IMR-90 (cell line): Measurements from ENCODE around the gene ANO7. TPM values are rescaled to one million over a fixed set of nuclear protein-coding genes. Genes with fewer than 3 reads are reported as not detected.

Source experiments
- ATAC-seq: fragments of 200-7000 bp; cut with Tn5 transposase; 2 replicates; pipeline ENCODE4 v1.9.1; 2020; ENCODE audit warnings: low read depth, mild to moderate bottlenecking, moderate library complexity
- BruUV-seq: library from RNA; stranded (reverse); fragments of 400-500 nt; replicated peaks from 2 replicates; lab custom pipeline; 2021; lab: Mats Ljungman, UMichigan
- CTCF ChIA-PET: fragments of 300-600 bp; formaldehyde crosslinking; extraction: SDS; loops from one replicate; lab custom pipeline; 2021; ENCODE audit warnings: antibody characterized with exemption; lab: Yijun Ruan, JAX
- POLR2A ChIA-PET: fragments of 300-600 bp; sonication (Branson Sonifier 250); formaldehyde crosslinking; loops from one replicate; lab custom pipeline; 2022; ENCODE audit warnings: antibody characterized with exemption; ENCODE audit not compliant: unreplicated experiment; lab: Charles Lee
- DNase-seq: peaks from one replicate; pipeline ENCODE4 v3.0.0; 2013
- H2AFZ ChIP-seq: replicated peaks from 2 replicates; pipeline ENCODE3; 2013; ENCODE audit warnings: low read length, mild to moderate bottlenecking; ENCODE audit not compliant: poor library complexity
- H2AK5ac ChIP-seq: 2 replicates; pipeline ENCODE4 v1.6.1; 2013; ENCODE audit warnings: low read depth, low read length, inconsistent platforms
- H2AK9ac ChIP-seq: replicated peaks from 2 replicates; pipeline ENCODE3; 2013; ENCODE audit warnings: mild to moderate bottlenecking, low read depth, low read length, moderate library complexity; ENCODE audit not compliant: poor library complexity
- H2BK120ac ChIP-seq: 2 replicates; pipeline ENCODE4 v1.6.1; 2013; ENCODE audit warnings: low read depth, low read length, inconsistent platforms
- H2BK15ac ChIP-seq: 3 replicates; pipeline ENCODE4 v1.6.1; 2013; ENCODE audit warnings: low read depth, low read length, inconsistent platforms
- H2BK20ac ChIP-seq: 2 replicates; pipeline ENCODE4 v1.6.1; 2013; ENCODE audit warnings: low read depth, mild to moderate bottlenecking, inconsistent platforms, low read length, moderate library complexity
- H2BK5ac ChIP-seq: 2 replicates; pipeline ENCODE4 v1.6.1; 2013; ENCODE audit warnings: mild to moderate bottlenecking, low read depth, low read length, inconsistent platforms; ENCODE audit not compliant: poor library complexity, severe bottlenecking
- H3K14ac ChIP-seq: replicated peaks from 2 replicates; pipeline ENCODE4 v1.6.1; 2013; ENCODE audit warnings: low read depth, low read length, inconsistent platforms
- H3K18ac ChIP-seq: 2 replicates; pipeline ENCODE4 v1.6.1; 2013; ENCODE audit warnings: low read depth, low read length, control low read depth
- H3K23ac ChIP-seq: 2 replicates; pipeline ENCODE4 v1.6.1; 2013; ENCODE audit warnings: low read depth, low read length, inconsistent platforms
- H3K27ac ChIP-seq: 2 replicates; pipeline ENCODE4 v1.5.1; 2013; ENCODE audit warnings: mild to moderate bottlenecking, control low read depth, low read length; ENCODE audit not compliant: insufficient read depth
- H3K27me3 ChIP-seq: 2 replicates; pipeline ENCODE4 v1.6.1; 2013; ENCODE audit warnings: low read length; ENCODE audit not compliant: control insufficient read depth, insufficient read depth
- H3K36me3 ChIP-seq: 2 replicates; pipeline ENCODE4 v1.6.1; 2013; ENCODE audit warnings: low read length, mixed read lengths; ENCODE audit not compliant: control insufficient read depth, insufficient read depth
- H3K4ac ChIP-seq: 2 replicates; pipeline ENCODE4 v1.6.1; 2013; ENCODE audit warnings: low read depth, low read length, inconsistent platforms
- H3K4me1 ChIP-seq: 2 replicates; pipeline ENCODE4 v1.6.1; 2013; ENCODE audit warnings: low read length, mixed read lengths; ENCODE audit not compliant: control insufficient read depth, insufficient read depth
- H3K4me2 ChIP-seq: 2 replicates; pipeline ENCODE4 v1.6.1; 2013; ENCODE audit warnings: low read depth, mild to moderate bottlenecking, control low read depth, low read length, moderate library complexity
- H3K4me3 ChIP-seq: 2 replicates; pipeline ENCODE4 v1.5.1; 2013; ENCODE audit warnings: low read depth, mild to moderate bottlenecking, control low read depth, low read length, moderate library complexity; ENCODE audit not compliant: insufficient read depth
- H3K56ac ChIP-seq: 2 replicates; pipeline ENCODE4 v1.6.1; 2013; ENCODE audit warnings: low read length, inconsistent platforms; ENCODE audit not compliant: insufficient read depth; ENCODE audit errors: extremely low read depth
- H3K79me1 ChIP-seq, 2 experiments: 2 replicates each; pipeline ENCODE4 v1.6.1; 2013; ENCODE audit warnings: low read length in 2 of 2, inconsistent platforms in 1 of 2, low read depth in 1 of 2
- H3K9ac ChIP-seq: 2 replicates; pipeline ENCODE4 v1.6.1; 2013; ENCODE audit warnings: low read depth, low read length, control low read depth
- H3K9me1 ChIP-seq: 2 replicates; pipeline ENCODE4 v1.6.1; 2013; ENCODE audit warnings: low read length, inconsistent platforms; ENCODE audit not compliant: insufficient read depth
- H3K9me3 ChIP-seq: 2 replicates; pipeline ENCODE4 v1.6.1; 2013; ENCODE audit warnings: low read length; ENCODE audit not compliant: control insufficient read depth, insufficient read depth
- H4K20me1 ChIP-seq: 2 replicates; pipeline ENCODE4 v1.6.1; 2013; ENCODE audit warnings: low read length, inconsistent platforms; ENCODE audit not compliant: insufficient read depth
- H4K5ac ChIP-seq: 2 replicates; pipeline ENCODE4 v1.6.1; 2013; ENCODE audit warnings: mild to moderate bottlenecking, low read depth, low read length, control low read depth
- H4K8ac ChIP-seq, 2 experiments: 2 replicates each; pipeline ENCODE4 v1.6.1; 2013; ENCODE audit warnings: low read depth in 2 of 2, low read length in 2 of 2, control low read depth in 1 of 2, inconsistent platforms in 1 of 2
- H4K91ac ChIP-seq: 2 replicates; pipeline ENCODE4 v1.6.1; 2013; ENCODE audit warnings: low read depth, low read length, inconsistent platforms; ENCODE audit not compliant: insufficient read depth
- BHLHE40 ChIP-seq: fragments of 150-350 bp; IDR thresholded peaks from 2 replicates; pipeline ENCODE4 v1.6.1; 2016; ENCODE audit warnings: mild to moderate bottlenecking, low read depth, low read length
- CEBPB ChIP-seq: IDR thresholded peaks from 2 replicates; pipeline ENCODE4 v1.6.1; 2012; ENCODE audit warnings: low read depth, low read length, improper control_type of control experiment
- CHD1 ChIP-seq: IDR thresholded peaks from 2 replicates; pipeline ENCODE4 v1.6.1; 2012; ENCODE audit warnings: low read depth, low read length, improper control_type of control experiment
- FOS ChIP-seq: fragments of 150-350 bp; IDR thresholded peaks from 2 replicates; pipeline ENCODE4 v1.6.1; 2016; ENCODE audit warnings: low read depth, low read length
- MAFK ChIP-seq: IDR thresholded peaks from 2 replicates; pipeline ENCODE4 v1.6.1; 2012; ENCODE audit warnings: low read depth, low read length, improper control_type of control experiment
- MXI1 ChIP-seq: IDR thresholded peaks from 2 replicates; pipeline ENCODE4 v1.6.1; 2012; ENCODE audit warnings: low read depth, mild to moderate bottlenecking, low read length, moderate library complexity, borderline replicate concordance
- NFE2L2 ChIP-seq: fragments of 150-350 bp; IDR thresholded peaks from 2 replicates; pipeline ENCODE4 v1.6.1; 2016; ENCODE audit warnings: low read depth, mild to moderate bottlenecking, low read length
- POLR2A ChIP-seq: IDR thresholded peaks from 2 replicates; pipeline ENCODE4 v1.6.1; 2012; ENCODE audit warnings: mild to moderate bottlenecking, low read depth, low read length
- RAD21 ChIP-seq: IDR thresholded peaks from 2 replicates; pipeline ENCODE4 v1.6.1; 2012; ENCODE audit warnings: low read length, improper control_type of control experiment
- RCOR1 ChIP-seq: IDR thresholded peaks from 2 replicates; pipeline ENCODE4 v1.6.1; 2012; ENCODE audit warnings: mild to moderate bottlenecking, low read length, improper control_type of control experiment; ENCODE audit not compliant: insufficient replicate concordance
- RFX5 ChIP-seq: IDR thresholded peaks from 2 replicates; pipeline ENCODE4 v1.8.0; 2012; ENCODE audit warnings: low read depth, mild to moderate bottlenecking, low read length, moderate library complexity
- SMC3 ChIP-seq: fragments of 150-350 bp; IDR thresholded peaks from 2 replicates; pipeline ENCODE4 v1.6.1; 2016; ENCODE audit warnings: low read depth, mild to moderate bottlenecking, antibody characterized with exemption, low read length, moderate library complexity
- WGBS, 2 experiments: methylation state at CpG; one replicate each; pipeline versions ENCODE4 v1.1.5 to v1.1.7; 2013; ENCODE audit warnings: missing lambda C conversion rate in 2 of 2; ENCODE audit not compliant: insufficient read length in 1 of 2; ENCODE audit errors: extremely low coverage in 2 of 2; 5-methylcytosine and 5-hydroxymethylcytosine counted together
- dilution Hi-C: fragments of 300-500 bp; cut with HindIII; formaldehyde crosslinking; loops from one replicate; pipeline ENCODE4 v1.14.3; 2018; ENCODE audit warnings: low sequenced_read_pairs; ENCODE audit not compliant: unreplicated experiment
- in situ Hi-C: fragments of 300-500 bp; cut with MboI; formaldehyde crosslinking; loops from 3 replicates; pipeline ENCODE4 v1.14.3; 2019; ENCODE audit warnings: low sequenced_read_pairs, inconsistent platforms, mixed read lengths
- intact Hi-C: fragments of 100-400 bp; cut with micrococcal nuclease; formaldehyde crosslinking; loops from 2 replicates; pipeline ENCODE4 v1.10.0; 2022
- polyA plus RNA-seq, 3 experiments: library from polyadenylated mRNA; depleted of rRNA; stranded (reverse); fragments of >200 nt; gene quantifications; 2 replicates each; pipeline ENCODE4 v1.2.3, GENCODE V29; 2012; ENCODE audit warnings: low replicate concordance in 1 of 3
- total RNA-seq: library from RNA; depleted of rRNA; stranded (reverse); fragments of >200 nt; gene quantifications from 2 replicates; pipeline ENCODE4 v1.2.3, GENCODE V29; 2012
- TF ChIP-seq, protein P1 (sequence below): fragments of 150-350 bp; IDR thresholded peaks from 2 replicates; pipeline ENCODE4 v1.6.1; 2016; ENCODE audit warnings: low read depth, mild to moderate bottlenecking, low read length, moderate library complexity, borderline replicate concordance
- TF ChIP-seq, protein P2 (sequence below): fragments of 150-350 bp; IDR thresholded peaks from 2 replicates; pipeline ENCODE4 v1.6.1; 2017; ENCODE audit warnings: mild to moderate bottlenecking, antibody characterized with exemption, low read length, low read depth
- TF ChIP-seq, protein P3 (sequence below): conservative IDR thresholded peaks from 2 replicates; pipeline ENCODE4 v1.5.1; 2012; ENCODE audit warnings: mild to moderate bottlenecking, low read depth, low read length, improper control_type of control experiment

Gene ANO7
- total and polyA plus RNA-seq, 2 of the 4 experiments (the other 2 are of a cell fraction): 0.36 to 3.4 TPM

DNA sequence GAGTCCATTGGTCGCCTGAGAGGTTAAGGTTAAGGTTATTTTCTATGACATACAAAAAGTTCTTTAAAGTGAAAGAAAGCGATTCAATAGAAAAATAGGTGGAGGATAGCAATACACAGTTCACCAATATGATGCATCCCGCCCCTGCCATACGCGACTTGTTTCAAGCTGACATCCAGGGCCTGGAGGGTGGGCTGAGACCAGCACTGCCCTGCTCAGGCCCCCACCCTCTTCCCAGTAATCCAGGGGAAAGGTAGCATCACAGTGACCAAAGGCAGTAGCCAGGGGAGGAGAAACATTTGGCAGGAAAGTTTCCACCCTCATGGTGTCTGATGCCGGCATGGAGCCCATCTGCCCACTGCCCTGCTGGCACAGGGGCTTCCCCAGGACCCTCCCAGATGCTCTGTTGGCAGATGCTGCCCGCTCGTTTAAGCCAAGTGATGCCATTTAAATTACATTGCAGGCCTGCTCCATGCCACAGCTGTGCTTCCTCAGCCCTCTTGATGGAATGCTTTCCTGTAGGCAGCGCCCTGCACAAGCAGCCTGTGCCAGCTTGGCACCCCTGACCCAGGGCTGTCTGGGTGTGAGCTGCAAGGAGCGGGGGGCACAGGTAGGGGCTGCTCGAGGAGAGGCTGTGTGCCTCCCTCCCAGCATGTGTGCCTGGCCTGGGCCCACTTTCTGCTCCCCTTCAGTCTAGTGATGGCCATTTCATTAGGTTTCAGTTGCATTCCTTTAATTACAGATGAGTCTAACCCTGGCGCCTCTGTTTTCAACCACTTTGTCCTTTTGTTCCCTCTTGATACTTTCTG is 10.7 kb upstream of the ANO7 start:
- H3K4me2 ChIP-seq: no peak overlapping the region
- dilution Hi-C loops (no loop called here), in situ Hi-C loops (no loop called here), intact Hi-C loops (no loop called here)
- H3K4me1 ChIP-seq: no peaks in the 10 kb centered on the region
- ChIA-PET CTCF (no interaction called here), POLR2A (no interaction called here)
- H3K23ac ChIP-seq: no peak overlapping the region
- 89% methylated on average over 3 of the region's 12 CpGs; no CpG with 5 or more reads in 1 of the 2 experiments for WGBS, 2 experiments
- no peak overlapping the region for H3K18ac ChIP-seq
- no peak overlapping the region for H2AK9ac ChIP-seq
- no peak overlapping the region for H3K4me3 ChIP-seq
- no peak overlapping the region for H4K91ac ChIP-seq
- H2AK5ac ChIP-seq: no peak overlapping the region
- no peak overlapping the region for H2BK20ac ChIP-seq
- H3K9ac ChIP-seq: no peak overlapping the region
- H3K27ac ChIP-seq: no peak overlapping the region
- H3K56ac ChIP-seq: no peak overlapping the region
- no peak overlapping the region for H2BK120ac ChIP-seq
- H3K36me3 ChIP-seq: peaks cover 13% of the 10 kb centered on the region
- H2BK5ac ChIP-seq: no peak overlapping the region
- BruUV-seq: no TSS peak
- no peak overlapping the region for H3K14ac ChIP-seq
- peaks cover 3% of the 10 kb centered on the region; the same call in 1 of the 2 replicates for H3K9me1 ChIP-seq
- no peak overlapping the region for H2AFZ ChIP-seq
- no peaks in the 10 kb centered on the region for H3K9me3 ChIP-seq
- H4K20me1 ChIP-seq: no peaks in the 10 kb centered on the region
- no peak overlapping the region for H2BK15ac ChIP-seq
- ATAC-seq (no peak), DNase-seq (no peak)
- no peaks in the 10 kb centered on the region for H3K27me3 ChIP-seq
- no peaks in the 10 kb centered on the region for H3K79me1 ChIP-seq
- H4K8ac ChIP-seq: no peak overlapping the region
- no peak overlapping the region for H3K4ac ChIP-seq
- H4K5ac ChIP-seq: no peak overlapping the region
- TF ChIP-seq NFE2L2 (no peak), RFX5 (no peak), MAFK (no peak), CEBPB (no peak), BHLHE40 (no peak), FOS (no peak), SMC3 (no peak), MXI1 (no peak), POLR2A (no peak), CHD1 (no peak), RCOR1 (no peak), RAD21 (no peak)
- TF ChIP-seq, protein P1, sequence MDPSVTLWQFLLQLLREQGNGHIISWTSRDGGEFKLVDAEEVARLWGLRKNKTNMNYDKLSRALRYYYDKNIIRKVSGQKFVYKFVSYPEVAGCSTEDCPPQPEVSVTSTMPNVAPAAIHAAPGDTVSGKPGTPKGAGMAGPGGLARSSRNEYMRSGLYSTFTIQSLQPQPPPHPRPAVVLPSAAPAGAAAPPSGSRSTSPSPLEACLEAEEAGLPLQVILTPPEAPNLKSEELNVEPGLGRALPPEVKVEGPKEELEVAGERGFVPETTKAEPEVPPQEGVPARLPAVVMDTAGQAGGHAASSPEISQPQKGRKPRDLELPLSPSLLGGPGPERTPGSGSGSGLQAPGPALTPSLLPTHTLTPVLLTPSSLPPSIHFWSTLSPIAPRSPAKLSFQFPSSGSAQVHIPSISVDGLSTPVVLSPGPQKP: no peak
- TF ChIP-seq, protein P2, sequence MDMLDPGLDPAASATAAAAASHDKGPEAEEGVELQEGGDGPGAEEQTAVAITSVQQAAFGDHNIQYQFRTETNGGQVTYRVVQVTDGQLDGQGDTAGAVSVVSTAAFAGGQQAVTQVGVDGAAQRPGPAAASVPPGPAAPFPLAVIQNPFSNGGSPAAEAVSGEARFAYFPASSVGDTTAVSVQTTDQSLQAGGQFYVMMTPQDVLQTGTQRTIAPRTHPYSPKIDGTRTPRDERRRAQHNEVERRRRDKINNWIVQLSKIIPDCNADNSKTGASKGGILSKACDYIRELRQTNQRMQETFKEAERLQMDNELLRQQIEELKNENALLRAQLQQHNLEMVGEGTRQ: no peak
- TF ChIP-seq, protein P3, sequence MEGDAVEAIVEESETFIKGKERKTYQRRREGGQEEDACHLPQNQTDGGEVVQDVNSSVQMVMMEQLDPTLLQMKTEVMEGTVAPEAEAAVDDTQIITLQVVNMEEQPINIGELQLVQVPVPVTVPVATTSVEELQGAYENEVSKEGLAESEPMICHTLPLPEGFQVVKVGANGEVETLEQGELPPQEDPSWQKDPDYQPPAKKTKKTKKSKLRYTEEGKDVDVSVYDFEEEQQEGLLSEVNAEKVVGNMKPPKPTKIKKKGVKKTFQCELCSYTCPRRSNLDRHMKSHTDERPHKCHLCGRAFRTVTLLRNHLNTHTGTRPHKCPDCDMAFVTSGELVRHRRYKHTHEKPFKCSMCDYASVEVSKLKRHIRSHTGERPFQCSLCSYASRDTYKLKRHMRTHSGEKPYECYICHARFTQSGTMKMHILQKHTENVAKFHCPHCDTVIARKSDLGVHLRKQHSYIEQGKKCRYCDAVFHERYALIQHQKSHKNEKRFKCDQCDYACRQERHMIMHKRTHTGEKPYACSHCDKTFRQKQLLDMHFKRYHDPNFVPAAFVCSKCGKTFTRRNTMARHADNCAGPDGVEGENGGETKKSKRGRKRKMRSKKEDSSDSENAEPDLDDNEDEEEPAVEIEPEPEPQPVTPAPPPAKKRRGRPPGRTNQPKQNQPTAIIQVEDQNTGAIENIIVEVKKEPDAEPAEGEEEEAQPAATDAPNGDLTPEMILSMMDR: no peak
